ENCODE data around the gene BTBD8.

DNA sequence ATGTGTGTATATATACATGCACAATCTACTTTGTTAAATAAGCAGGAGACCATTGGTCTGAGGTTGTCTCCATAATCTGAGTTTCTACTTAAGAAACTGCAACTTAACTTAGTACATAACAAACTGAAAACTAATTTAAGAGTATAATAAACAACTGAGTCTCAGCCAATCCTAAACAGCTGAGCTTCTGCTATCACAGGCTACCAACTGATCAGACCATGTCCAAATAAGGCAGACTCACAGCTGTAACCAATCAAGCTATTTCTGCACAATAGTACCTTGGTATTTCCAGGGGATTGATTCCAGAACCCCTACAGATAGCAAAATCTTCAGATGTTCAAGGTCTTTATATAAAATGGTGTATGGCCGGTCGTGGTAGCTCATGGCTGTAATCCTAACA, 111.6 kb downstream of the BTBD8 start:
- TF ChIP-seq, protein P1, sequence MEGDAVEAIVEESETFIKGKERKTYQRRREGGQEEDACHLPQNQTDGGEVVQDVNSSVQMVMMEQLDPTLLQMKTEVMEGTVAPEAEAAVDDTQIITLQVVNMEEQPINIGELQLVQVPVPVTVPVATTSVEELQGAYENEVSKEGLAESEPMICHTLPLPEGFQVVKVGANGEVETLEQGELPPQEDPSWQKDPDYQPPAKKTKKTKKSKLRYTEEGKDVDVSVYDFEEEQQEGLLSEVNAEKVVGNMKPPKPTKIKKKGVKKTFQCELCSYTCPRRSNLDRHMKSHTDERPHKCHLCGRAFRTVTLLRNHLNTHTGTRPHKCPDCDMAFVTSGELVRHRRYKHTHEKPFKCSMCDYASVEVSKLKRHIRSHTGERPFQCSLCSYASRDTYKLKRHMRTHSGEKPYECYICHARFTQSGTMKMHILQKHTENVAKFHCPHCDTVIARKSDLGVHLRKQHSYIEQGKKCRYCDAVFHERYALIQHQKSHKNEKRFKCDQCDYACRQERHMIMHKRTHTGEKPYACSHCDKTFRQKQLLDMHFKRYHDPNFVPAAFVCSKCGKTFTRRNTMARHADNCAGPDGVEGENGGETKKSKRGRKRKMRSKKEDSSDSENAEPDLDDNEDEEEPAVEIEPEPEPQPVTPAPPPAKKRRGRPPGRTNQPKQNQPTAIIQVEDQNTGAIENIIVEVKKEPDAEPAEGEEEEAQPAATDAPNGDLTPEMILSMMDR (conservative IDR thresholded peaks at IDR 0.05; ENCODE audit: low read length): no peak
- TF ChIP-seq EZH2phosphoT487 (IDR thresholded peaks at IDR 0.05; ENCODE audit: borderline replicate concordance): no peak

Measured in Loucy (cell line).